ENCODE measurements around the gene RFC3.

RFC3 gene

DNA sequence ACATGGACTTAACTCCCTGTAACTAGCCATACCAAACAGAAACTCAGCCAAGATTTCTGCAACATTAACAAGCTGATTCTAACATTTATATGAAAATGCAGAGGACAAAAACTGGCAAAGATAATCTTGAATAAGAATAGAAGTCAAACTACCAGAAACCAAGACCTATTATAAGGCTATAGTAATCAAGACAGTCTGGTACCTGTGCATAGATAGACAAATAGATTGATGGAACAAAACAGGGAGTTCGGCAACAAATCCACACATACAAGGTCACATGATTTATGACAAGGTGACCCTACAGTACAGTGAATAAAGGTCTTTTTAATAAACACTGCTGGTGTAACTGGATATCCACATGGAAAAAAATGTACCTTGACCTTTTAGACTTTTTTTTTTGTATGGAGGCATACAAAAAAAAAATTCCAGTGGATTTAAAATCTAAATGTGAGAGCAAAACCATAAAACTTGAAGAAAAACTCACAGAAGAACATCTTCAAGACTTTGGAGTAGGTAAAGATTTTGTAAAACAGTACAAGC is 2.9 kb upstream of the RFC3 start:
- DNase-seq: no peak

DNA sequence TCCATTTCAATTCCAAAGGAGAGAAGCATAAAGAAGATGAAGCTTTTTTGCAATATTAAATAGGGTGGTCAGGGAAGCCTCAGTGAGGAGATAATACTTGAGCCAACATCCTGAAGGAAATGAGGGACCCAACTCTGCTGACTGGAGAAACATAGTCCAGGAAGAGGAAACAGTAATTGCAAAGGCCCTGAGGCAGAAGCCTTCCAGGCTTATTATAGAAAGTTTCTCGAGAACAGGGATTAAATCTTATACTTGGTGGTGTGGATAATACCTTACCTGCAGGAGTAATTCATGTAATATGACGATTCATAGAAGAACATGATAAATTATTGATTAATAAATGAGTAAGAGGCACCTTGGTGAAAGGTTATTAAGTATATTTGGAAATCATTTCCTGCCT is 1.0 kb upstream of the RFC3 start:
- no peak for DNase-seq

DNA sequence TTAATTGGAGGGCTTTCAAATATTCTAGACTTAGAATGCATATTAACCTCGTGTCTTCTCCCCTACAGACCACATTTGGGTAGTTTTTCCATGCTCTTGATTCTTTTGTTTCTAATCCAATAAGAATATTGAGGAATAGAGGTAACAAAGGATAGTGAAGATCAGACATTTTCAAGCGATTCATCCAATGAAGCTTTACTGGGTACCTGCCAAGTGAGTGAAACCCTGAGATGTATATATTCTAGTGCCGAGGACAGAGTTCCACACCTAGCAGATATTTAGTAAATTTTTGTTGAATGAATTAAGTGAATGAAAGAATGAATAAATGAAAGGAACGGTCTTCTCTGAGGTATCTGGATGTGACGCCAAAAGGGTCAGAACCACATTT is 442 bp upstream of the RFC3 start:
- DNase-seq: no peak

DNA sequence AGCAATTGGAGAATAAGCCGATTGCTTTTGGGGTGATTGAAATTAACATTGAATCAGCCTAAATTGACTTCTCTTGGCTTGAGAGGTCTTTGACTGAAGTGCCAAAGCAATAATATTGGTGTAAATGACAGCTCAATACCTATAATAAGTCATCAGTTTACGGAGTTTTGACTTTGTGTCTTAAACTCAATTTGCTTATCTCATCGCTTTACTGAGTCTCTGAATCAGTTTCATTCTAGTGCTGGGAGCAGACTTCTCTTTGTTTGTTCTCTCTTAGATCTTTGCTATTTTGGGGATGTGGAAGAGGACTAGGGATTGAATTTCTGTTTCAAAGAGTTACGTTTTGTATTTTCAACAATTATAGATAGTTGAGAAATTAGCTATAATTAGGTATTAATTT is 7.1 kb downstream of the RFC3 start:
- DNase-seq: no peak

DNA sequence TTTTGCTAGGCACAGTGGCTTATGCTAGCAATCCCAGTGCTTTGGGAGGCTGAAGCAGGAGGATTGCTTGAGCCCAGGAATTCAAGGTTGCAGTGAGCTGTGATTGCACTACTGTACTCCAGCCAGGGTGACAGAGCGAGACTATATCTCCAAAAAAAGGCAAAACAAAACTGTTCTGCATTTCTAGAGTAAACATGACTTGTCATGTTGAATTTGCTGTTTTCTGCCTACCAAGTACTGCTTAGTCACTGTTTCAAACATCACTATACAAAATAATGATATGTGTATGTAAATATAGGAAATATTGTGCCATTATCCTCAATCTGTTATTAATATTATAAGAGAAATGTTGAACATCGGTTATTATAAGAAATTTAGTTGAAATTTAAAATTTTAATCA is 9.2 kb downstream of the RFC3 start:
- DNase-seq: no peak

DNA sequence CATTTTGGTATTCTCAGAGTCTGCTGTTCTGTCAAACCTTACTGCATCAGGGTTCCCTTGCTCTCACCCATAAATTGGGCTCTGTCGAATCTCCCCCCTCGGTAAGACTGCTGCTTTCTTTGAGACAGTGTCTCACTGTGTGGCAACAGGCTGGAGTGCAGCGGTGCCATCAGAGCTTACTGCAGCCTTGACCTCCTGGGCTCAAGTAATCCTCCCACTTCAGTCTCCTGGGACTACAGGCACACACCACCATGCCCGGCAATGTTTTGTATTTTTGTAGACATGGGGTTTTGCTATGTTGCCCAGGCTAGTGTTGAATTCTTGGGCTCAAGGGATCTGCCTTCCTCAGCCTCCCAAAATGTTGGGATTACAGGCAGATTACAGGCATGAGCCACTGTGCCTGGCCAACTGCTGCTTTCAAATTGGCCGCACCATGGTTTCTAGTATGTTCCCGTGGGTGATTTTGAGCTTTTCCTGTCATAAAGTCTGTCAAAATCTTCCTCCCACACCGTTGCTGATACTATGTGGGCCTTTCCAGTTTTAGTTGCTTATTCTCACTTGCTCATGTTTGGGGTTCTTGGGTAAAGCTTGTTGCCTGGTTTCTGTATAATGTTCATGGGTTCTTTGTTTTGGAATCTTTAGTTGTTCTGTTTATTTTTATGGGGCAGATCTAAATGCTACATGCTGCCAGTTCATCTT is 10.6 kb downstream of the RFC3 start:
- DNase-seq: no peak

DNA sequence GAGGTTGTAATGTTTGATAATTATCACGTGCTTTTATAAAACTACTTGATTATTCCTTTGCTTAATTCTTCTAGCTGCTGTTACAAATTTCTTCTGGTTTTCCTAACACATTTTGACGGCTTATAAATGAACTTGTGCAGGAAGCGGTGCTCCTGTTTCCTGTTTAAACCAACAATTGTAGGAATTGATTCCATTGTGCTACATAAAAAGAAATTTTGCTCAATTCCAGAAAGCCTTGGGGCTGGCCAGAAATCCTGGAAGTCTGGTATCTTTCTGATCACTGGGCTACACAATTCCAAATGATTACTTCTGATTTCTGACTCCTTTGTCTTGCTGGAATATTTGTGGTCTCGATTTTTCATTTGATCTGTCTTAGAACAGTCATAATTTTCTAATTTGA is 14.9 kb downstream of the RFC3 start:
- no peak for DNase-seq

DNA sequence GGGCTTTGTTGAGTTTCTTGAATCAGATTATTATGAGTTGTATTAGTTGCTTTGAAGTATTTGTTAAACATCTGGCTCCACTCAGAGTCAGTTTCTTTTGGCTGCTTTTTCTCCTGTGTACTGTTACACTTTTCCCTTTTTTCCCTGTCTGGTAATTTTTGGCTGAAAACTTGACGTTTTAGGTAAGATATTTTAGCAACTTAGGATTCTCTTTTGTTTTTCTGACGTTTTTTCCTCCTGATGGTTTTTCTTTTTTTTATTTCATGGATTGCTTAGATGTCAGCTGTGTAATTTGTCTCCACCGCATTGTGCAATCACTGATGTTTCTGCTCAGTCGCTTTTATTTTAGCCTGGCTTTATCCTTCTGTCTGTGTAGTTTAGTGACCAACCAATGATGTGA is 20.7 kb downstream of the RFC3 start:
- no peak for DNase-seq

DNA sequence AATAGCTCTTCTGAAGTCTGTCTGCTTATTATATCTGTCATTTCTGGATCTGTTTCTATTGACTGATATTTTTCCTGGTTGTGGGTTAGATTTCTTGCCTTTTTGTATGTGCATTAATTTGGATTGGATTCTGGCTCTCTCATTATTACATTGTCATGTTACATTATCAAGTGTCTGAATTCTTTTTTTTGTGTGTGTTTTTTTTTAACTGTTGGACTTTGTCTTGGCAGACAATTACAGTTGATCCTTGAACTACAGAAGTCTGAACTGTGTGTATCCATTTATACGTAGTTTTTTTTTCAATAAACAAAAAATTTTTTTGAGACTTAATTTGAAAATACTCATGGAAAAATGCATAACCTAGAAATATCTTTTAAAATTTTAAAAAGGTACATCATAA is 22.5 kb downstream of the RFC3 start:
- DNase-seq: no peak

DNA sequence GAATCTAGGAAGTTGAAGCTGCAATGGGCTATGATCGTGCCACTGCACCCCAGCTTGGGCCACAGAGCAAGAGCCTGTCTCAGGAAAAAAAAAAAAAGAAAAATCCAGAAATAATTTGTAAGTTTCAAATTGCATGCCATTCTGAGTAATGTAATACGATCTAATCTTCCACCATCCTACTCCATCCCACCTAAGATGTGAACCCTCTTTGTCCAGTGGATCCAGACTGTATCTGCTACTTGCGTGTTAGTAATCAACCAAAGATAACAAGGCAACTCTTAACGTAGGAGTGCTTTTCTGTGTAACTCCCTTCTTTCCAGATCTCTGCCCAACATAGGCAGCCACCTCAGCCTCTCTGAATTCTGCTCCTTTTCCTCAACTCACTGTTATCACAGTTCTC is 24.3 kb downstream of the RFC3 start:
- no peak for DNase-seq

DNA sequence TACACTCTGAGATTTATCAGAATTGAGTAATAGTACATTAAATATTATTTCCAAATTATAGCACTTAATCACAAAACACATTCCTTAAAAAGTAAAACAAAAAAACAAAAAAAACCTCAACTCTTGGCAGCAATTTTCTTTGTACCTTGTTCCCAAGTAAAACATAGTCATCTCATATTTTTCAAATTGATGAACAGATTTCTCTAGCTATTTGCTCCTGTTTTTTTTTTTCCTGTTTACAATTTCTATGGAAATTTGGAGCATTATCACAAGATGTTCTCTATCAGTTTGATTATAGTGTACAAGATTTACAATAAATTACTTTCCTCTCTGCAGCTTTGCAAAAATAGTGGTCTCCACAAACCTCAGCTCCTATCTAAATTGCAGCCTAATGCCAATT is 25.0 kb downstream of the RFC3 start:
- no peak for DNase-seq

DNA sequence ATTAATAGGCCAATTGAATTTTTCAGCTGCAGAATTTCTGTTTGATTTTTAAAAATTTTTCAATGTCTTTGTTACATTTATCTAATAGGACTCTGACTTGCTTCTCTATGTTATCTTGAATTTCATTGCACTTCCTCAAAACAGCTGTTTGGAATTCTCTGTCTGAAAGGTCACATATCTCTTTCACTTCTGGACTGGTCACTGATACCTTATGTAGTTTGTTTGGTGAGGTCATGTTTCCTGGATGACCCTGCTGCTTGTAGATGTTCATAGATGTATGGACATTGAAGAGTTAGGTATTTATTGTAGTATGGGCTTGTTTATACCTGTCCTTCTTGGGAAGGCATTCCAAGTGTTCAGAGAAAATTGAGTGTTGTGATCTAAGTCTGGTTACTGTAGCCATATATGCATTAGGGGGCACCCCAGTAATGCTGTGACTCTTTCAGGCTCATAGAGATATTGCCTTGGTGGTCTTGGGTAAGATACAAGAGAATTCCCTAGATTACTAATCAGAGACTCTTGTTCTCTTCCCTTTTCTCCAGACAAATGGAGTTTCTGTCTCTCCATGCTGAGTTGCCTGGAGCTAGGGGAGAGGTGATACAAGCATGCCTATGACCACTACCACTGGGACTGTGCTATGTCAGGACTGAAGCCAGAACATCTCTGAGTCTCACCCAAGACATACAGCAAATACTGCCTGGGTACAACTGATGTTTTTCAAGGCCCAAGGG is 27.8 kb downstream of the RFC3 start:
- DNase-seq: no peak

DNA sequence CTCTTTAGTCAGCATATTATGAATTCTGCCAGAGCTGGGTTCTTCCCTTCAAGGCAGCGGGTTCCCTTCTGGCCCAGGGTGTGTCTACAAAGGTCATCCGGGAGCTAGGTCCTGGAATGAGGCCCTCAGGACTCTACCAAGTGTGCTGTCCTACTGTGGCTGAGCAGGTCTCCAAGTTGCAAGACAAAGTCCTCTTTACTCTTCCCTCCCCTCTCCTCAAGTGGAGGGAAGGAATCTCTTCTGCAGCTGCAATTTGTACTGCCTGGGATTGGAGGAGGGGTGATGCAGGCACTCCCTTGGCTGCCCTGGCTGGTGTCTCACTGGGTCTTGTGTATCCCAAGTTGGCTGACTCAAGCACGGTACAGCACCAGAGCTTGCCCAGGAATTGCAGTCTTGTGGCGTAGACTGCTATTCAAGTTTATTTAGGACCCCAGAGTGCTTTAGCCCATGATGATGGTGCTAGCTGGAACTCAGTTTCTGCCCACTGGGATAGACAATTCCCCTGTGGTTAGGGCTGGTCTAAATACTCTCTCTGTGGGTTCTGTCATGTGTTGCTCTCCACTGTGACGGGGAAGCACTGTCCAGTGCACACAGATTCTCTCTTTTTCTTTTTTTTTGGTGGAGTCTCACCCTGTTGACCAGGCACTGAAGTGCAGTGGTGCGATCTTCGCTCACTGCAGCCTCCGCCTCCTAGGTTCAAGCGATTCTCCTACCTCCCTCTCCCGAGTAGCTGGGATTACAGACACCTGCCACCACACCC is 28.5 kb downstream of the RFC3 start:
- DNase-seq: no peak

DNA sequence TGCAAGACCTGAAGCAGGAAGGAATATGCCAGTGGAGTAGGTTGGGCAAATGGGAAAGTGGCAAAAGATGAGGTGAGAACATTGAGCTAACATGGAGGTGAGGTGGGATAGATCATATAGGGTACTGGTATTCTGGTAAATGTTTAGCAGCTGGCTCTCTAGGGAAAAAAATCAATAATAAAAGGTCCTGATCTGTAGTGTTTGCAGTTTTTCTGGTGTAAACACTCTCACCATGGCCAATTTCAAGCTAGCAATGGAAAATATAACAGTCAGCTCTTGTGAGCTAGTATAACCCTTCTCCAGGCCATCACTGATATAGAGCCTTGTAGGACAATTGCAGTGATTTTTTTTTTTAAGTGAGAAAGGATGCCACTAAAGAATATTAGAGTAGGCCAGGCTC is 31.3 kb downstream of the RFC3 start:
- no peak for DNase-seq

DNA sequence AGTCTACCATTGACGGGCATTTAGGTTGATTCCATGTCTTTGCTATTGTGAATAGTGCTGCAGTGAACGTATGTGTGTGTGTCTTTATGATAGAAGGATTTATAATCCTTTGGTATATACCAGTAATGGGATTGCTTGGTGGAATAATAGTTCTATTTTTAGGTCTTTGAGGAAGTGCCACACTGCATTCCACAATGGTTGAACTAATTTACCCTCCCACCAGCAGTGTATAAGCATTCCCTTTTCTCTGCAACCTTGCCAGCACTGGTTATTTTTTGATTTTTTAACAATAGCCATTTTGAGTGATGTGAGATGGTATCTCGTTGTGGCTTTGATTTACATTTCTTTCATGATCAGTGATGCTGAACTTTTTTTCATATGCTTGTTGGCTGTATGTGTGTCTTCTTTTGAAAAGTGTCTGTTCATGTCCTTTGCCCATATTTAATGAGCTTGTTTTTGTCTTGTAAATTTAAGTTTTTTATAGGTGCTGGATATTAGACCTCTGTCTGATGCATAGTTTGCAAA is 37.5 kb downstream of the RFC3 start:
- DNase-seq: no peak

DNA sequence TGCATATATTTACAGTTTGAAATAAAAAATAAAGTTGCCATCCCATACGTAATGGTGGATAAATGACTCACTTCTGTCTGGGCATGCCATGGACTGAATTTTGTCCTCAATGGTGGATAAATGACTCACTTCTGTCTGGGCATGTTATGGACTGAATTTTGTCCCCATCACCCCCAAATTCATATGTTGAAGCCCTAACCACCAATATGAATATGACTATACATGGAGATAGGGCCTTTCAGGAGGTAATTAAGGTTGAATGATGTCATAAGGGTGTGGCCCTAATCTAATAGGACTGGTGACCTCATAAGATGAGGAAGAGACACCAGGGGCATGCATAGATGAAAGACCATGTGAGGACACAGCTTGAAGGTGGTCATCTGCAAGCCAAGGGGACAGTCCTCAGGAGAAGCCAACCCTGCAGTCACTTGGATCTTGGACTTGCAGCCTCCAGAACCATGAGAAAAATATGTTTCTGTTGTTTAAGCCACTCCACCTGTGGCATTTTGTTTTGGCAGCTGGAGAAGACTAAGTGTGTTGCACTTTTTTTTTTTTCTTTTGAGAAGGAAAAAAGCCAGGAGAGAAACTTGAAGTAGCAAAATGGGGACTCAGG is 41.8 kb downstream of the RFC3 start:
- DNase-seq: no peak

DNA sequence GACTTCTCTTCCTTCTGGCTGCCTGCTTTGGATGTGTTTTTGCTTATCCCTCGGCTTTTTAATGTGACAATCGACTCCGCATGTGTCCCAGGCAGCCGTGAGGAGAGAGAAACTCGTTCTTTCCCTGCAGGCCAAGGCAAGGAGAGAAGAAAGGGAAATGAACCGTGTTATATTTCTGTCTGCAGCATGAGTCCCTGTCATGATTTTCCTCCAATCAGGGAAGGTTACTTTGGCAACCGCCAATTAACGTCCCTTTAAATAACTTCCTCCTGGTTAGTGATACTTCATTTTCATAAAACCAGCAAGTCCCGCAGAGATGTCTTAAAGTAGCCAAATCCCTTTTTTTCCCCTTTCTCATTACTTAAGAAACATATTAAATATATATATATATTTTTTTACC is 42.6 kb downstream of the RFC3 start:
- DNase-seq: no peak

DNA sequence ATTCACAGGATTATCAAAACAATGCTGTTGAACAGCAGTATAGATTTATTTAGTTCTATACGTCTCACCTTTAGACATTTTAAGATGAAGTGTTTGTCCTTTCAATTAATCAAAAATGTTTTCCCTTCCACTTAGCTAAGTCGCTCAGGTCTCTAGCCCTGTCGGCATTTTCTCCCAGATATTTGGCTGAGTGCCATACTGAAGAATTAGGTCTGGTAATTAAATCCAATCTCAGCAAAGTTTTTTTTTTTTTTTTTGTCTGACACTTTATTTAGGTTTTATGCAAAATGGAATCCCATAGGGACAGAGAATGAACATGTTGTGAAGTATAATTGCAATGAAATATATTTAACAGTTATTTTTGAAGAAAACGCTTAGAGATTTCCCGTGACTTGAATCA is 44.1 kb downstream of the RFC3 start:
- no peak for DNase-seq

DNA sequence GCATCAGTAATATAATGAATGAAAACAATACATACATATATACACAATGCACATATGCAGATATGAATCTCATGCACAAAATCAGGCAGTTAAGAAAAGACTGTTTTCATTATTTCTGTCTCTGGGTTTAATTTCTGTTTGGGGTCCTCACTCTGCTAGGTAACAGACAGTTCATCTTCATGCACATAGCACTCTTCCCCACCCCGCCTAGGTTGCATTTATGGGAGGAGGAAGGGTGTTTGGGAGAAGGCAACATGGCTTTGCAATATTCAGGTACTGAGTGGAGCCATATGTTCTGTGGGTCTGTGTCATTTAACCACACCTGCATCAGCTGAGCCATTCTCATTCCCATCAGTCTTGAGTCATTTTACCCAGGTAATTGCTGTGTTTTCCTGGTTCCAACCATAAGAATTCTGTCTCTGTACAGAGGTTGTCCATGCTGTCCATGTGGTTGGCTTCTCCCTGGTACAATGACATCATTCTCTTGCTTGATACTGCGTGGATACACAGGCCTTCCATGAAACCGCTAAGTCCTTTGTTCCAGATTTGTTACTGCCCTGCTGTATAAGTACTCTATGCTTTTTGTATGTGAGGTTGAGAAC is 45.3 kb downstream of the RFC3 start:
- no peak for DNase-seq

DNA sequence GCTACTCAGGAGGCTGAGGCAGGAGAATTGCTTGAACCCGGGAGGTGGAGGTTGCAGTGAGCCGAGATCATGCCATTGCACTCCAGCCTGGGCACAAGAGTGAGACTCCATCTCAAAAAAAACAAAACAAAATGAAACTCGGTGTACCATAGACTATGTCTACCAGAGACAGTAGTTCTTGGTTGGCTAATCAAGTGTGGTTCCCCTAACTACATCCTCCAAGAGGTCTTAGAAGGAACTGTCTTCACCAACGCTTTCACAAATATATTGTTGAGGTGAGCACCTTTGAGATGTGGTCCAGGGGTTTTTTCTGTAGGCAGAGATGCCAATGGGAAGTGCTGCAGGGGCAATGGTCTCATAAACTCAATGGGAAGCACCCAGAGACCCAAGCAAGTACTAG is 48.0 kb downstream of the RFC3 start:
- DNase-seq: no peak

DNA sequence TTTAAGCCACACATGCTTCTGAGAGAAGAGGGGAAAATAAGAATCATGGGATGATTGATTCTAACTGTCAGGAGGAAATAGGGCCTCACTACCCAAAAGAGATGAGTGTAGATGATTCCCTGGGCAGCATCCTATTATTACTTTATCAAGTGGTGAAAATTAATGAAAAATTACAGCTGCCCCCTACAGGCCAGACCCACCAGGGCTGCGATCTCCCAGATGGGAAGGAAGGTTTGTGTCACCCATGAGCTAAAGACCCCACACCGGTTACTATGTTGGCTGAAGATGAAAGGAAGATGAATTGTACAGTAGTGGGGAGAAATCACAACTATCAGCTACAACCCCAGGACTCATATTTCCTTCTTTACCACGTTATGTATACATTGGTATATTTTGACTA is 49.5 kb downstream of the RFC3 start:
- DNase-seq: no peak

DNA sequence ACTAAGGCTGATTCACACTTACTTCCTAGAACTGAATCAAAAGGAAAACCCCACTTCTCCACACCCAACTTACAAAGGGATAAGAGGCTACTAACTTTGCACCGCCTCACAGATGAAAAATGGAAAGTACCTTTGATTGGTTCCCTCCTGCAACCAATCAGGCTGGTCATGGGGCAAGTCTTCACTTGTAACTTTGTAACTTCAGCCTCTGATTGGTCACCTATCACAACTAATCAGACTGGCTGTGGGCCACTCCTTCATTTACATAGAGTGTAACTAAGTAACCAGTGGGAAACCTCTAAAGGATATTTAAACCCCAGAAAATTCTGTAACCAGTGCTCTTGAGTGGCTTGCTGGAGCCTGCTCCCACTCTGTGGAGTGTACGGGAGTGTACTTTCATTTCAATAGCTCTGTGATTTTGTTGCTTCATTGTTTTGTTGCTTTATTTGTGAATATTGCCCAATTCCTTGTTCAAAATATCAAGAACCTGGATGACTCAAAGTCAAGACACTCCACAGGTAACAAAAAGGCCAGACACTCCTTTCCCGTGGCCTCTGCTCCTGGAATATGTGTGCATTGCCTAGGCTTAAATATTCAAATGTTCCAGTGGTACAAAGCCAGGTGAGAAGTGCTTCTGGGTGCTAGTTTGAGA is 50.5 kb downstream of the RFC3 start:
- no peak for DNase-seq

Data from CD4-positive, alpha-beta T cell treated with Interleukin-10 for 1 hour (primary cell).